ENCODE measurements around the gene LTBP1.

DNA sequence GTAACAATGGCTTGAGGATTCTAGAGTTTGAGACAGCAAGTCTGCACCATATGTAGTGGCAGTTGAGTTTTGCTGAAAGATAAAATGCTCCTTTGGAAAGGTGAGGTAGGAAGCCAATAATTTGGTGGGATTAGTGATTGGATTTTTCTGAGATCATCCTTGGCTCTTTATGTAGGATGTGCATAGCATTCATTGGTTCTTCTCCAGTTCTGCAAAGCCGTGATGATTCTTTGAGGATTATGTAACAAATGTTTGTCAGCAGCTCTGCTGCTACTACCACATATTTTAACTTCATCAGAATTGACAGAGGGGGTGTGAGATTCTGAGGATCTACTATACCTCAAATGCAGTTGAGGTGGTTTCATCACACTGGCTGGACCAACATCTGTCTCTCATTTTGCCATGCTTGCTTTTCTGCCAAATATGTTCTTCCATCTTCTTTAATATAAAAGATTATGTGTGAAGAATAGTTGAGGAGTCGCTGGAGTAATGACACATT lies 340.8 kb downstream of the LTBP1 start:
- TF ChIP-seq POLR2AphosphoS5 (IDR thresholded peaks at IDR 0.05; ENCODE audit: insufficient read depth in 1 of 2, low read depth in 1 of 2): no peak
- TF ChIP-seq POLR2A (IDR thresholded peaks at IDR 0.05): no peak

Measured in vagina (tissue), 2 donors.